ENCODE results near the gene CSNK1G1.

DNA sequence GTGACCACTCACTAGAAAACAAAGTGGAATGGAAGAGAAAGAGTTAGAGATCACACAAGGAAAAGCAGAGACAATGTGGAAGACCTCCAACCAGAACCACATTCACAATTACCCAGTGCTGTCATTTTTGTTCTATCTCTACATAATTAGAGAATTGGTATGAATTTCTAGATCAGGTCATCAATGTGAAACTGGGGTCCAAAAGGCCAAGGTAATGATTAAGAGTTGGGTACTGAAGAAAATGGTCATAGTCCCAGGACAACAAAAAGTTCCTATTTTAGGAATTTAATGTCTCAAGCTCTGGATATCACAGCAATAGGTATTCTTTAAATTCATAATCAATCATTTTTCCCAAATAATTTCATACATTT lies 108.5 kb downstream of the CSNK1G1 start:
- TF ChIP-seq CTCF (IDR thresholded peaks at IDR 0.05) (no peak), POLR2A (IDR thresholded peaks at IDR 0.05) (no peak)
